Measurements from ENCODE around the gene A2ML1.
A peak's percentile ranks its signal among the peaks of the same experiment; 100 is the strongest.
"Not testable (repeated sequence)": the region's sequence is repeated elsewhere in the genome, so short reads cannot be mapped to it uniquely, and the experiment has no call there.

The A2ML1 gene

DNA sequence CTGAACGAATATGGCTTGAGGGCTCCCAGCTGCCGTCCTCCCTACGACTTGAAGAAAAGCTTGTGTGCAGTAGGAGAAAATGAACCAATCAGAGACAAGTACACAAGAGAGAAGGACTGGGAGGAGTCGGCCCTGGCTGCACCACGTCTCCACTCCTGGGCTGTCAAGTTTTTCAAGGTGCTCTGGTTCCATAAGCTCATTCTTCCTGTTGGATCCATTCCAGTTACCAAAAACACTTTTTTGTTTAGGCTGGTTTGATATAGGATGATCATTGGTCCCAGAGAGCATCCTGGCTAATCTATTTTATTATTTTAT, 2.8 kb upstream of the A2ML1 start:
- Histone ChIP-seq H3K36me3 (replicated peaks; ENCODE audit: low read depth, low read length) (no peaks in the 10 kb centered on the region), H3K4me3 (ENCODE audit: low read length) (no peak overlapping the region), H3K27ac (ENCODE audit: low read length) (no peak overlapping the region), H3K9me3 (ENCODE audit: insufficient read depth, low read length) (no peaks in the 10 kb centered on the region), H3K27me3 (ENCODE audit: low read depth, low read length) (no peaks in the 10 kb centered on the region), H3K9ac (ENCODE audit: low read length) (no peak overlapping the region), H2AFZ (ENCODE audit: low read depth, low read length) (no peak overlapping the region), H3K4me1 (ENCODE audit: low read length) (peaks cover 15% of the 10 kb centered on the region), H4K20me1 (ENCODE audit: insufficient read depth, low read length) (no peaks in the 10 kb centered on the region), H3K4me2 (ENCODE audit: low read length) (no peak overlapping the region), H3K79me2 (ENCODE audit: low read length) (no peaks in the 10 kb centered on the region)
- TF ChIP-seq, protein P1, sequence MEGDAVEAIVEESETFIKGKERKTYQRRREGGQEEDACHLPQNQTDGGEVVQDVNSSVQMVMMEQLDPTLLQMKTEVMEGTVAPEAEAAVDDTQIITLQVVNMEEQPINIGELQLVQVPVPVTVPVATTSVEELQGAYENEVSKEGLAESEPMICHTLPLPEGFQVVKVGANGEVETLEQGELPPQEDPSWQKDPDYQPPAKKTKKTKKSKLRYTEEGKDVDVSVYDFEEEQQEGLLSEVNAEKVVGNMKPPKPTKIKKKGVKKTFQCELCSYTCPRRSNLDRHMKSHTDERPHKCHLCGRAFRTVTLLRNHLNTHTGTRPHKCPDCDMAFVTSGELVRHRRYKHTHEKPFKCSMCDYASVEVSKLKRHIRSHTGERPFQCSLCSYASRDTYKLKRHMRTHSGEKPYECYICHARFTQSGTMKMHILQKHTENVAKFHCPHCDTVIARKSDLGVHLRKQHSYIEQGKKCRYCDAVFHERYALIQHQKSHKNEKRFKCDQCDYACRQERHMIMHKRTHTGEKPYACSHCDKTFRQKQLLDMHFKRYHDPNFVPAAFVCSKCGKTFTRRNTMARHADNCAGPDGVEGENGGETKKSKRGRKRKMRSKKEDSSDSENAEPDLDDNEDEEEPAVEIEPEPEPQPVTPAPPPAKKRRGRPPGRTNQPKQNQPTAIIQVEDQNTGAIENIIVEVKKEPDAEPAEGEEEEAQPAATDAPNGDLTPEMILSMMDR (IDR thresholded peaks at IDR 0.05; ENCODE audit: low read depth, low read length): no peak
- TF ChIP-seq EZH2phosphoT487 (IDR thresholded peaks at IDR 0.05; ENCODE audit: low read depth): no peak

DNA sequence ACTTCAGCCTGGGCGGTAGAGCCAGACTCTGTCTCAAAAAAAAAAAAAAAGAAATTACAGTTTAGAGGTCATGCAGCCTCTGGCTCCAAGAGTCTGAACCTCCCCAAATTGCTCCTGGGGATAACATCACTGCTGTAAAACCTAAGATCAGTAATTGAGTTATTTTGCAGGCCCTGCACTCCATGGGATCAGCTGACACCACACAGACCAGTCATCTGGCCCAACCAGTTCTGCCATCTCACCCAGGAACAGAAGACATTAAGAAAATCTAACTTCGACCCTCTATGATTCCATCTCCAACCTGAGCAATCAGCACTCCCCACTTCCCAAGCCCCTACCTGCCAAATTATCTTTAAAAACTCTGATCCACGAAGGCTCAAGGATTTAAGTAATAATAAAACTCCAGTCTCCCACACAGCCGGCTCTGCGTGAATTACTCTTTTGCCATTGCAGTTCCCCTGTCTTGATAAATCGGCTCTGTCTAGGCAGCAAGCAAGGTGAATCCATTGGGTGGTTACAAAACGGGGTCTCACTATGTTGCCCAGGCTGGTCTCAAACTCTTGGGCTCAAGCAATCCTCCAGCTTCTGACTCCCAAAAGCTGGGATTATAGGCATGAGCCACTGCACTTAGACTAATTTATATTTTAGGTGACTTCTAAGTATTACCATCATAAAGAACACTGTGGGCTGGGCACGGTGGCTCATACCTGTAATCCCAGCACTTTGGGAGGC, 1.6 kb upstream of the A2ML1 start:
- H3K27ac ChIP-seq (ENCODE audit: low read length); H3K9me3 ChIP-seq (ENCODE audit: insufficient read depth, low read length); H3K4me2 ChIP-seq (ENCODE audit: low read length); H3K9ac ChIP-seq (ENCODE audit: low read length); H3K79me2 ChIP-seq (ENCODE audit: low read length); H3K27me3 ChIP-seq (ENCODE audit: low read depth, low read length); H4K20me1 ChIP-seq (ENCODE audit: insufficient read depth, low read length); H3K36me3 ChIP-seq (replicated peaks; ENCODE audit: low read depth, low read length); H3K4me3 ChIP-seq (ENCODE audit: low read length); H2AFZ ChIP-seq (ENCODE audit: low read depth, low read length): not testable (repeated sequence)
- peaks cover 15% of the 10 kb centered on the region for H3K4me1 ChIP-seq (ENCODE audit: low read length)

DNA sequence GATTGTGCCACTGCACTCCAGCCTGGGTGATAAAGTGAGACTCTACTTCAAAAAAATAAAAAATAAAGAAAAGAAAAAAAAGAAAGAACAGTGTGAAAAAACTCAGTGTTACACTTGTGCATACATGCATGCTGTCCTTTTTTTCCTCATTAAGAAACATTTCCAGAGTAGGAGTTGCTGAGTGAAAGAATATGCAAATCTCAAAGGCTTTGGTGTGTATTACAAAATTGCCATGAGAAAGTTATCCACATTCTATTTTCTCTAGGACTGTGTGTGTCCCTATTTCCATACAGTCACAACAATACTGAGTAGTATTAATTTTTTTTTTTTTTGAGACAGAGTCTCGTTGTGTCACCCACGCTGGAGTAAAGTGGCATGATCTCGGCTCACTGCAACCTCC, 830 bp upstream of the A2ML1 start:
- Histone ChIP-seq H4K20me1 (ENCODE audit: insufficient read depth, low read length) (no peaks in the 10 kb centered on the region), H3K4me1 (ENCODE audit: low read length) (peaks cover 15% of the 10 kb centered on the region), H2AFZ (ENCODE audit: low read depth, low read length) (no peak overlapping the region), H3K9me3 (ENCODE audit: insufficient read depth, low read length) (no peaks in the 10 kb centered on the region), H3K9ac (ENCODE audit: low read length) (no peak overlapping the region), H3K36me3 (replicated peaks; ENCODE audit: low read depth, low read length) (no peaks in the 10 kb centered on the region), H3K4me2 (ENCODE audit: low read length) (no peak overlapping the region), H3K79me2 (ENCODE audit: low read length) (no peaks in the 10 kb centered on the region), H3K4me3 (ENCODE audit: low read length) (no peak overlapping the region), H3K27ac (ENCODE audit: low read length) (no peak overlapping the region), H3K27me3 (ENCODE audit: low read depth, low read length) (no peaks in the 10 kb centered on the region)
- TF ChIP-seq, protein P1 (IDR thresholded peaks at IDR 0.05; ENCODE audit: low read depth, low read length): no peak
- no peak for TF ChIP-seq EZH2phosphoT487 (IDR thresholded peaks at IDR 0.05; ENCODE audit: low read depth)

DNA sequence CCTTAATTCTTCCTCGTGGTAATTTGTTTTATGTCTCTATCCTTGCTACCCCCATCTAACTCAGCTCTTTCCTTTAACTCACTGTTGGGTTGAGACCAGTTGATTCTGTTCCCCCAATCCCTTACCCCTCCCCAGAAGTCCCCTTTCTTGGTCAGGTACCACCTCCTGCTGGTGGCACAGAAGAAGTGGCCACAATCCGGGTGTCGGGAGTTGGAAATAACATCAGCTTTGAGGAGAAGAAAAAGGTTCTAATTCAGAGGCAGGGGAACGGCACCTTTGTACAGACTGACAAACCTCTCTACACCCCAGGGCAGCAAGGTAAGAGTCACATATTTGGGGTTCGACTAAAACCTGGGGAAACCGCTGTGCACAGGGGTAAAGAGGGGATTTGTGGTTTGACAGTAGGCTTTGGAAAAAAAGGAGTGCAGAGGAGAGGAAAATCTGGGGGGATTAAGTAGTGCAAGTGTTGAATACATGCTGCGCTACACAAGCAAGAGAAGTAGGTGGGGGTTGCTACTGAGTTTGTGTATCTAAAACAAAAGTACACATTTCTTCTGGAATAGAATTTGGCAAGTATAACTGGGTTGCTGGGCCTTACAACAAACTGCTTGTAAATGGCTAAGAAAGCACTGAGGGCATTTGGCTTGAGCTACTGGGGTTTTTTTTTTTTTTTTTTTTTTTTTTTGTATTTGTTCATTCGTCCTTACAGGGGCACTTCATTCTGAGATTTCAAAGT, 1.3 kb downstream of the A2ML1 start:
- Histone ChIP-seq H3K79me2 (ENCODE audit: low read length) (no peaks in the 10 kb centered on the region), H2AFZ (ENCODE audit: low read depth, low read length) (peak overlapping the region; percentile 84), H3K9ac (ENCODE audit: low read length) (peak overlapping the region; percentile 5; the same call in 1 of the 2 replicates)

More for the DNA sequence above, 1.3 kb downstream of the A2ML1 start:
- Histone ChIP-seq H3K4me2 (ENCODE audit: low read length) (peak overlapping the region; percentile 40), H4K20me1 (ENCODE audit: insufficient read depth, low read length) (no peaks in the 10 kb centered on the region), H3K27ac (ENCODE audit: low read length) (no peak overlapping the region), H3K4me3 (ENCODE audit: low read length) (peak overlapping the region; percentile 26), H3K4me1 (ENCODE audit: low read length) (peaks cover 18% of the 10 kb centered on the region), H3K9me3 (ENCODE audit: insufficient read depth, low read length) (no peaks in the 10 kb centered on the region), H3K27me3 (ENCODE audit: low read depth, low read length) (no peaks in the 10 kb centered on the region), H3K36me3 (replicated peaks; ENCODE audit: low read depth, low read length) (no peaks in the 10 kb centered on the region)
- TF ChIP-seq EZH2phosphoT487 (IDR thresholded peaks at IDR 0.05; ENCODE audit: low read depth): no peak
- TF ChIP-seq, protein P1 (IDR thresholded peaks at IDR 0.05; ENCODE audit: low read depth, low read length): peak; percentile 97
